ENCODE results near the gene CPNE4. TPM values are rescaled to one million over a fixed set of nuclear protein-coding genes. Genes with fewer than 3 reads are reported as not detected.

CPNE4 gene
- total RNA-seq, 1 experiment from 2014 or later = 1.9 TPM

- Histone ChIP-seq H3K9ac (ENCODE audit: extremely low read depth, insufficient read length, low read length) (no peak overlapping the region), H2BK12ac (ENCODE audit: insufficient read length, low read depth, low read length) (no peak overlapping the region), H2BK5ac (ENCODE audit: insufficient read length, low read length) (no peak overlapping the region), H3K4me1 (ENCODE audit: insufficient read depth, low read length) (peaks cover 6% of the 10 kb centered on the region; the same call in 1 of the 2 replicates), H3K27ac (ENCODE audit: insufficient read length, low read depth, low read length) (no peak overlapping the region), H4K91ac (ENCODE audit: insufficient read length, low read depth, low read length) (no peak overlapping the region), H4K20me1 (ENCODE audit: control insufficient read depth, insufficient read depth, insufficient read length) (no peaks in the 10 kb centered on the region), H3K56ac (ENCODE audit: insufficient read length, low read depth, low read length) (no peak overlapping the region), H2AK5ac (ENCODE audit: insufficient read length, low read length) (no peak overlapping the region), H3K4me2 (ENCODE audit: insufficient read depth, insufficient read length, low read length) (no peak overlapping the region), H3K18ac (ENCODE audit: insufficient read length, low read depth, low read length) (no peak overlapping the region), H4K5ac (ENCODE audit: insufficient read length, low read depth, low read length) (no peak overlapping the region), H3T11ph (ENCODE audit: low read length) (no peak overlapping the region), H3K9me3 (ENCODE audit: control insufficient read depth, low read depth, low read length) (no peaks in the 10 kb centered on the region), H3K23me2 (ENCODE audit: insufficient read length, low read depth, low read length, poor library complexity, severe bottlenecking) (no peaks in the 10 kb centered on the region), H3K14ac (ENCODE audit: insufficient read depth, low read length) (no peak overlapping the region), H3K4ac (ENCODE audit: low read depth, low read length) (no peak overlapping the region), H2BK20ac (ENCODE audit: low read depth, low read length, poor library complexity, severe bottlenecking) (no peak overlapping the region), H2BK15ac (ENCODE audit: low read depth, low read length) (no peak overlapping the region), H3K79me2 (ENCODE audit: insufficient read depth, low read length) (no peaks in the 10 kb centered on the region), H2BK120ac (ENCODE audit: low read depth, low read length, poor library complexity, severe bottlenecking) (no peak overlapping the region), H3K23ac (ENCODE audit: insufficient read length, low read depth, low read length) (no peak overlapping the region), H2AFZ (ENCODE audit: low read length) (no peak overlapping the region), H3K79me1 (ENCODE audit: insufficient read depth, low read depth, low read length, poor library complexity, severe bottlenecking) (no peaks in the 10 kb centered on the region), H3K27me3 (ENCODE audit: insufficient read depth, low read length) (no peaks in the 10 kb centered on the region), H4K8ac (replicated peaks; ENCODE audit: insufficient read length, low read depth, low read length) (no peak overlapping the region)
- no peak for TF ChIP-seq CTCF (conservative IDR thresholded peaks at IDR 0.05)
- Mint-ChIP-seq H3K27ac (no peak overlapping the region), H3K4me1 (peaks cover 11 to 12% of the 10 kb centered on the region in 2 experiments), H3K27me3 (ENCODE audit: low read depth) (no peaks in the 10 kb centered on the region), H3K36me3 (ENCODE audit: insufficient read depth in 1 of 3, low read depth in 3 of 3) (no peaks in the 10 kb centered on the region), H3K4me3 (no peak overlapping the region), H3K9me3 (no peaks in the 10 kb centered on the region)
- no peak for DNase-seq
Measured at GRCh38 chr3:131540143-131540542, 494.7 kb downstream of the CPNE4 start.
